Measurements from ENCODE around the gene ADARB1.
A peak's percentile ranks its signal among the peaks of the same experiment; 100 is the strongest.

Gene ADARB1

DNA sequence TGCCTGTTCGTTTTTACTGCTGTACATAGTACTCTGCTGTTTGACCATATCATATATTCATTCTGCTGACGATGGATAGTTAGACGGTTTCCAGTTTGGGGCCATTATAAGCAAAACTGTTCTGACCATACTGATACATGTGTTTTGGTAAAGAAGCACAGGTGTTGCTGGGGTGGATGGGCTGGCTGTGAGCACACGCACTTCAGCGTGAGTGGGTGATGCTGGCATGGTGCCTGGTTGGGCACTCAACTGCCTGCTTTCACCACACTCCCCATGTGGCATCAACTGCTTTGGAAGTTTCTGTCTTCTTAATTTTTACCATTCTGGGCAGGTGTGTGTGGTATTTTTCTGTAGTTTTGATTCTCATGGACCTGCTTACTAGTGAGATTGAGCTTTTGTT lies 37.3 kb downstream of the ADARB1 start:
- no peak for DNase-seq (ENCODE audit: low read depth)
- TF ChIP-seq, protein P1, sequence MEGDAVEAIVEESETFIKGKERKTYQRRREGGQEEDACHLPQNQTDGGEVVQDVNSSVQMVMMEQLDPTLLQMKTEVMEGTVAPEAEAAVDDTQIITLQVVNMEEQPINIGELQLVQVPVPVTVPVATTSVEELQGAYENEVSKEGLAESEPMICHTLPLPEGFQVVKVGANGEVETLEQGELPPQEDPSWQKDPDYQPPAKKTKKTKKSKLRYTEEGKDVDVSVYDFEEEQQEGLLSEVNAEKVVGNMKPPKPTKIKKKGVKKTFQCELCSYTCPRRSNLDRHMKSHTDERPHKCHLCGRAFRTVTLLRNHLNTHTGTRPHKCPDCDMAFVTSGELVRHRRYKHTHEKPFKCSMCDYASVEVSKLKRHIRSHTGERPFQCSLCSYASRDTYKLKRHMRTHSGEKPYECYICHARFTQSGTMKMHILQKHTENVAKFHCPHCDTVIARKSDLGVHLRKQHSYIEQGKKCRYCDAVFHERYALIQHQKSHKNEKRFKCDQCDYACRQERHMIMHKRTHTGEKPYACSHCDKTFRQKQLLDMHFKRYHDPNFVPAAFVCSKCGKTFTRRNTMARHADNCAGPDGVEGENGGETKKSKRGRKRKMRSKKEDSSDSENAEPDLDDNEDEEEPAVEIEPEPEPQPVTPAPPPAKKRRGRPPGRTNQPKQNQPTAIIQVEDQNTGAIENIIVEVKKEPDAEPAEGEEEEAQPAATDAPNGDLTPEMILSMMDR (conservative IDR thresholded peaks at IDR 0.05; ENCODE audit: control insufficient read depth, insufficient read depth, low read depth, low read length) = no peak
- H3K4me3 ChIP-seq (ENCODE audit: control insufficient read depth, low read depth, low read length) = no peak overlapping the region

DNA sequence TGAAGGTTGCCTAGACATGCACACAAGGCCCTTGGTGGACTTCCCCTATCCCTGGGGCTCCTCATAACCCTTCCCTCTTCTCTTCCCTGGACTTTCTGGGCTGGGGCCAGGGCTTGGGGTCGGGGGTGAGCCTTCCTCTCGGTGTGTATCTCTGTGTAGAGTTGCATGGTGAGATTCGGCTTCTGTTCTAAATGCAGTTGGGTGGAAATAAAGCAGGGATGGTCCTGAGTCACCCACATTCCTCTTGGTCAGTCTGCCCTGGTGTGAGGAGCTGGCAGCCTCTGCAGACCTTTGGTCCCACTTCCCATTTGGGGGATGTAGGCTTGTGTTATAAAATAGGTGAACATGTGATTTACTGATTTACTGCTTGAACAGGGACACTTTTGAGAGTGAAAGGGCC lies 38.0 kb downstream of the ADARB1 start:
- TF ChIP-seq, protein P1 (conservative IDR thresholded peaks at IDR 0.05; ENCODE audit: control insufficient read depth, insufficient read depth, low read depth, low read length) = no peak
- H3K4me3 ChIP-seq (ENCODE audit: control insufficient read depth, low read depth, low read length) = no peak overlapping the region
- peak; percentile 17 for DNase-seq (ENCODE audit: low read depth)

DNA sequence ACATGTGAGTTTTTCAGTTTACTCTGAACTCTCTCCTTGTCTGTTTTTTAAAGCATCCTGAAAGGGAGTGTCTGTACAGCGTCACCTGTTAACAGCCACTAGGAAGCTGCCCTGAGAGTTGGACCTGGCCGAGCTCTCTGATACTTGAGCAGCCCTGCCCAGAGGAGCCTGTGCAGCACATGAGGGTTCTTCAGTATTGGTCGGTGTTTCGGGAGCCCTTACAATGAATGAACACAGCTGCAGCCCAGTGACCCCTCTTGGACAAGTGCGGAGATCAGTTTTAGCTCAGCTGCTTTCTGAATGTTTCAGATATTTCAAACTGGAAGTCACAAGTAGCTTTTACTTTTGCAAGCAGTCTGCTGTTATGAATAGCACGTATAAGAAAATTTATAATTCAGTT lies 39.2 kb downstream of the ADARB1 start:
- DNase-seq (ENCODE audit: low read depth) = no peak
- no peak overlapping the region for H3K4me3 ChIP-seq (ENCODE audit: control insufficient read depth, low read depth, low read length)
- TF ChIP-seq, protein P1 (conservative IDR thresholded peaks at IDR 0.05; ENCODE audit: control insufficient read depth, insufficient read depth, low read depth, low read length) = no peak

DNA sequence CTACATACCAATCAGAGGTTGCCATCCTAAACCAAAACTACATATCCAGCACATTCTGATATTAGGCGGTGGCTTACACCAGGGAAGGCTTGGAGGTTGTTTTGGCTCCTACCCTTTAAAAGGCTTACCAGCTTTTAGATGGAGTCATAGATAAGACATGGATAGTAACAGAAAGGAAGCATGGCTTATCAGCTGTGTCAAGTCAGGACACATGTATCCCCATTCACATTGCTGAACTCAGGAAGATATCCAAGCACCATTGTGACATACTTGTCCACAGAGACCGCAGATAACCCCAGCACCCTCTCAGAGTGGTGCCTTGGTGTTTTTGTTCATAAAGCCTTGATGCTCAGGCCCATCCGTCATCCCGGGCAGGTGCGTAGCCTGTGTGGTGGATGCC lies 39.7 kb downstream of the ADARB1 start:
- TF ChIP-seq, protein P1 (conservative IDR thresholded peaks at IDR 0.05; ENCODE audit: control insufficient read depth, insufficient read depth, low read depth, low read length) = no peak
- H3K4me3 ChIP-seq (ENCODE audit: control insufficient read depth, low read depth, low read length) = no peak overlapping the region
- no peak for DNase-seq (ENCODE audit: low read depth)

DNA sequence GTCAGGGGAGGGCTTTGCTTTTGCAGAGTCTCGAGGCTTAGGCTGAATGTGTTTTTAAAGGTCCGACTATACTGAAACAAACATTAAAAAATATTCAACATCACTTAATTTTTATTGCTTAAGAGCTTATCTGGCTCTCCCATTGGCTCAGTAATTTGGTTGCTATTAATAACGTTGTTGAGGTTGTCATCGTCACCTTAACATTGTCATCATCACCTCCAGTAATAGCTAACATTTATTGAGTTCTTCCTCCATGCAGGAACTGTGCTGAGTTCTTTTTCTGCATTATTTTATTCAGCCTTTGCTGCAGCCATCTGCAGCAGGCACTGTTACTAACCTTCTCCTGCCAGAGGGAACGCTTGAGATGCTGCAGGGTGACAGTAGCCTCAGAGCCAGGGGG lies 40.1 kb downstream of the ADARB1 start:
- TF ChIP-seq, protein P1 (conservative IDR thresholded peaks at IDR 0.05; ENCODE audit: control insufficient read depth, insufficient read depth, low read depth, low read length) = no peak

DNA sequence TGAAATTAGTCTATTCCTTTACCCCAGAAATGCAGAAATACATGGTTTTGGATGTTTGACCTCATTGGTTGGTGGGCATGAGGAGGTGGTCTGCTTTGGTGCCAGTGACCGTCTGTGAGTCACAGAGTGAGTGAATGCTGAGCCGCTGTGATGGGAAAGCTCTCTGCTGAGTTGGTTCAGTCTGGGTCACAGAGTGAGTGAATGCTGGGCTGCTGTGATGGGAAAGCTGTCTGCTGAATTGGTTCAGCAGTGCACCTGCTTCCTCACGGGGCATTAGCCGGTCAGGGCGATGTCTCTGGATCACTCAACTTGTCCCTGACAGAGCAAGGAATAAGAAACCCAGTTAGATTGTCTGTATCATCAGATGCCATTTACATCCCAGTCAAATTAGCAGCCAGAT lies 40.8 kb downstream of the ADARB1 start:
- no peak overlapping the region for H3K4me3 ChIP-seq (ENCODE audit: control insufficient read depth, low read depth, low read length)
- DNase-seq (ENCODE audit: low read depth) = no peak
- TF ChIP-seq, protein P1 (conservative IDR thresholded peaks at IDR 0.05; ENCODE audit: control insufficient read depth, insufficient read depth, low read depth, low read length) = no peak

More for the DNA sequence above, 40.1 kb downstream of the ADARB1 start:
- H3K4me3 ChIP-seq (ENCODE audit: control insufficient read depth, low read depth, low read length) = no peak overlapping the region
- no peak for DNase-seq (ENCODE audit: low read depth)

DNA sequence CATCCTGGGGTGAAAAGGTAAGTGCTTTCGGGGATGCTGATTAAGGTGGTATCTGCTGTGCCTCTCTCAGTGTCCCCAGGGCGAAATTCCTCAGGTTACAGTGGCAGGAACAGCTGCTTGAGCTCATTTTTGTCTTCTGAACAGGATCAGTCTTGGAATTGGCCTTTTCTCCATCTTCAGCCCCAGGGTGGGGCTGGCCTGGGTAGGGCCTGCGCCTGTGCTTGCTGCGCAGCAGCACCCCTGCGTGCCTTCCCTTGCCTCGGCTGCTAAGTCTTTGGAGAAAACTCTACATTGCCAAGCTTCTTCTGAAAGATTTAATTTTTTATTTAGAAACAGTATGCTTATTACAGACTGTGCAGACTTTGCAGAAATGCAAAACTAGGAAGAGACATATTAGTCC lies 41.7 kb downstream of the ADARB1 start:
- H3K4me3 ChIP-seq (ENCODE audit: control insufficient read depth, low read depth, low read length) = no peak overlapping the region
- TF ChIP-seq, protein P1 (conservative IDR thresholded peaks at IDR 0.05; ENCODE audit: control insufficient read depth, insufficient read depth, low read depth, low read length) = no peak
- no peak for DNase-seq (ENCODE audit: low read depth)
